NCI-H2029 (cell line): ENCODE data around the gene HHAT.

ENCODE experiments used
- DNase-seq: peaks from one replicate; lab custom pipeline; 2025; lab: John Stamatoyannopoulos, UW

The HHAT gene

DNA sequence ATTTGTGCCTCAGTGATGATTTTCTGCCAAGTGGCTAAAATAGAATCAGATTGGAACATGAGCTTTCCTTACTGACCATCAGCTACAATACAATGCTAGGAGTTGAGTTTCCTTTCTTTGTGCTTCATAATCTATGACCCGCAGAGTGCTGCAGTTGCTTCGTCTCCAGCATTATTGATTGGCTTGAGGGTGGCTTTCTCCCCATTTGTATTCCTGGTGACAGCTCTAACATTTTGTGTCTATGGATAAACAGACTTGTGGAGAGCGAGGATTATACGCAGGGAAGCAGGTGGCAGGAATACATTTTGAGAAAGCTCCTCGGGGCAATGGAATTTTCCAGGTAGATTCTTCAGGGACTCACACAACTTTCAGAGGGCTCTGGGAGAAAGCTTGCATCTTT lies 223.2 kb downstream of the HHAT start:
- DNase-seq: no peak

GRCh38 chr1:210553711-210554110 lies 225.0 kb downstream of the HHAT start:
- no peak for DNase-seq

- no peak for DNase-seq
These were observed 225.7 kb downstream of the HHAT start for GRCh38 chr1:210554382-210554781.

GRCh38 chr1:210556475-210556874 lies 227.8 kb downstream of the HHAT start:
- no peak for DNase-seq

DNA sequence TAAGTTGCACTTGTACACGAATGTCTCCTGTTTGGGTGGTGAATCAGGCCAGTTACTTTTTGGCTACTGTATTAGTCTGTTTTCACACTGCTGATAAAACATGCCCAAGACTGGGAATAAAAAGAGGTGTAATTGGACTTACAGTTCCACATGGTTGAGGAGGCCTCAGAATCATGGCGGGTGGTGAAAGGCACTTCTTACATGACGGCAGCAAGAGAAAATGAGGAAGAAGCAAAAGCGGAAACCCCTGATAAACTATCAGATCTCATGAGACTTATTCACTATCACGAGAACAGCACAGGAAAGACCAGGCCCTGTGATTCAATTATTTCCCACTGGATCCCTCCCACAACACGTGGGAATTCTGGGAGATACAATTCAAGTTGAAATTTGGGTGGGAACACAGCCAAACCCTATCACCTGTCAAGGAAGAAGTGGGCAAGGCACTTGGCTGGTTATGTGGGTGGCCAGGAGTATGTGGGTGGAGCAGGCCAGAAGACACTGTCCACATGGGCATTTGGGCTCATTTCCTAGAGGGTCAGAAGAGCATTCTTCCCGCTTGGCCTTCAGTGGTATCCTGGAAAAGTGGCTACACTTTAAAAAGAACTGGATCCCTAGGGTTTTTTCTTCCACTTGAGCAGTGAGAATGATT lies 228.8 kb downstream of the HHAT start:
- DNase-seq: peak; percentile 10

- DNase-seq: peak; percentile 67
These were observed 229.6 kb downstream of the HHAT start for GRCh38 chr1:210558302-210558701.

DNA sequence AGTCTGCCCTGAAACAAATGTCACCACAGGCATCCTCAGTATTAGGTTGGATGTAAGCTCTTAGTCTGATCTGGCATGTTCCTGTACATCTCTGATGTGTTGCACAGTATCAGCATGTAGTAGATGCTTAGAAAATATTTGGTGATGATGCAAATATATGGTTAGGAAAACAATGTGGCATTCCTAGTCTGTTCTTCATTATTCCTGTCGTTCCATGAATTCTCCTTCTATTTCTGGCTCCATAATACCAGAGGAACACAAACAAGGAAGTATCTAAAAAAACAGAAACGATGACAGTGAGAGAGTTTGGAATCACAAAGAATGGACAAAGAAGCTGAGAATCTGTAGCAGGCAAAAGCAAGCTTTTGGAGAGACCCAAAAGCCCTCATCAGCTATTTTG lies 236.6 kb downstream of the HHAT start:
- no peak for DNase-seq

- no peak for DNase-seq
These were observed 239.9 kb downstream of the HHAT start for GRCh38 chr1:210568631-210569030.

GRCh38 chr1:210570116-210570515 lies 241.4 kb downstream of the HHAT start:
- DNase-seq: no peak

GRCh38 chr1:210571356-210572284 lies 242.9 kb downstream of the HHAT start:
- DNase-seq: no peak

GRCh38 chr1:210573141-210573540 lies 244.4 kb downstream of the HHAT start:
- no peak for DNase-seq

DNA sequence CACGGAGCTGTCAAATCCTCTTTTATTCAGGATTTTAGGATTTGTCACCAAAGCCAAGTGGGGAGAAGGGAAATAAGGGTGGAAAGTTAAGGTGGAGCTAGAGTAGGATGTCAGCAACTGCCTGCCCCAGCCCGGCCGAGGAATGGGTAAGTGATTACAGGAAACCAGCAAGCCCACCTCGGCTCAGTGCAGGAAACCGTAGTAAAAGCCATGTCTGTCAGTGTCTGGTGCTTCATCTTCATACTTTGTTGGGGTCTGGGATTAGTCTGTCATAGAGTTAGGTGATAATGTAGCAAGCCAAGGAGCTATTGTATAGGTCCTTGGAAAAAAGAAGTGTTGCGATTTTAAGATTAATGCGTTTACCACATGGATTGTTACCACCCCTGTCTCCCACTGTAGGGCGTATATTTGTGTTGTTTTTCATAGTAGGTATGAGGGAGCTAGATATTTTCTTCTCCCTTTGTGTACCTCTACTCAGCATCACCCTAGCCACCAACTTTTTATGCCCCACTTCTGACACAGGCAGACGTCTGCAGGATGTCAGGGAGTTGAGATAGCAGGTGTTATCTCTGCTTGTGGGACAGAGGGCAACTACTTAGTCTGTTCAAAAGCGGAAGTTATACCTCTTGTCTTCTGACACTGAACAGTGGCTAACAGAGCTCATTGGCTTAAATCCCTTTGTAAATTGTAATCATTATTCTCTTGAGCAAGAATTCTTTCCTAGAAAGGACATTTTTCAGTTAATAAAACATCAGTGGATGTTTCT lies 253.7 kb downstream of the HHAT start:
- no peak for DNase-seq

GRCh38 chr1:210584439-210585113 lies 255.9 kb downstream of the HHAT start:
- peak; percentile 89 for DNase-seq

GRCh38 chr1:210586771-210587170 lies 258.1 kb downstream of the HHAT start:
- no peak for DNase-seq

DNA sequence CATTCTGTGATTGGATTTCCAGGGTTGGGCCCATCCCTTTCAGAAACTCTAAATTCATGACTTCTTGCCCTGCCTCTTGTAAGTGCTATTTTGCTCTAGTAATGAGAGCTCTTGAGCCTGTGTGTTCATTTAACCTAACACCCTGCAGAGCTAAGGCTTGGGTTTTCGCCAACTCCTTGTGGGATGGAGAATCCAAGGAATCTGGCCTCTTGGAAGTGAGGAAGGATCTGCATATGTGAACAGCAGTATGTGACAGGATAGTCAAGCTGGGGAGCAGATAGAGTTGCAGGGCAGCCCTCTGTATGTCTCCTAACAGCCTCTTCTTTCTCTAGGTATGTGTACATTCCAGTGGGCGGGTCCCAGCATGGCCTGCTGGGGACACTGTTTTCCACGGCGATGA lies 258.9 kb downstream of the HHAT start:
- DNase-seq: no peak

GRCh38 chr1:210588357-210588756 lies 259.7 kb downstream of the HHAT start:
- no peak for DNase-seq

DNA sequence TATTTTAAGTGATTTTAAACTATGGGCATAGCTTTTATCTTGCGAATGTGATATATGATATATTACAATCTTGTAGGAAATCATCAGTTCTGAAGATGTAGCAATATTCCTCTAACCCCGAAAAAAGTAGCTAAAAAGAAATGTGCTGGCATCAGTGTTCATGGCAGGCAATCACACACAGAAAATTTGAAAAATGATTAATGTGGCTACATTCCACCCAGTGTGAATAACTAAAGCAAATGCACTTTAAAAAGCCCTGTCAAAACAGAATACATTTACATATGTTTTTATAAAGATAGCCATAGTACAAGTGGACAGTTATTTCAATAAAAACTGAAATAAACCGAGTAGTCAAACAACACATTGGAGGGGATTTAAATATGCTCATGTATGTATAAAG lies 260.2 kb downstream of the HHAT start:
- DNase-seq: no peak

- no peak for DNase-seq
These were observed 262.5 kb downstream of the HHAT start for GRCh38 chr1:210591214-210591613.

DNA sequence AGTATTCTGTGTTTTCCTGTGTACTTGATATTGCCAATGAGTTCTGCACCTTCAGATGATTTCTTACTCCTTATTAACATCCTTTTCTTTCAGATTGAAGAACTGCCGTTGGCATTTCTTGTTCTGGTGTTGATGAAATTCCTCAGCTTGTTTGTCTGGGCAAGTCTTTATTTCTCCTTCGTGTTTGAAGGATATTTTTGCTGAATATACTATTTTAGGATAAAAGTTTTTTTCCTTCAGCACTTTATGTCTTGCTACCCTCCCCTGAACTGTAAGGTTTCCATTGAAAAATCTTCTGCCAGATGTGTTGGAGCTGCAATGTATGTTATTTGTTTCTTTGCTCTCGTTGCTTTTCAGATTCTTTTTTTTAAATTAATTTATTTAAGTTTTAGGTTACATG lies 265.9 kb downstream of the HHAT start:
- DNase-seq: no peak

GRCh38 chr1:210596641-210597040 lies 267.9 kb downstream of the HHAT start:
- DNase-seq: no peak

DNA sequence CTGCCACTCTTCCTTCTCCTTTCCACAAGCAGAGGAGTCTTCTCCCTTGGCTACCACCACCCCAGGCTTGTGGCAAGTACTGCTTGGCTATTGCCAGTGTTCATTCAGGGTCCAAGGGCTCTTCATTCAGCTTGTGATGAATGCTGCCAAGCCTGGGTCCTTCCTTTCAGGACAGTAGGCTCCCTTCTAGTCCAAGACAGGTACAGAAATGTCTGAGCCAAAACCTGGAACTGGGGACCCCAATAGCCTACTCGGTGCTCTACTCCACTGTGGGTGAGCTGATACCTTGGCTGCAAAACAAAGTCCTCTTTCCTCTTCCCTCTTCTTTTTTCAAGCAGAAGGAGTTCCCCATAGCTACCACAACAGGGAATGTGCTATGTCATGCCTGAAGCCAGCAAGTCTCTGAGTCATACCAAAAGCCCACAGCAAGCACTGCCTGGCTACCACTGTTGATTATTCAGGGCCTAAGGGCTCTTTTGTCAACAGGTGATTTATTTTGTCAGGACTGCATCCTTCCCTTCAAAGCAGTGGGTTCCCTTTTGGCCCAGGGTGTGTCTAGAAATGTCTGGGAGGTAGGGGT lies 268.9 kb downstream of the HHAT start:
- no peak for DNase-seq
